ENCODE measurements around the gene TRABD2B.

GRCh38 chr1:47759936-47760629, 237.1 kb downstream of the TRABD2B start:
- TF ChIP-seq CTCF (IDR thresholded peaks at IDR 0.05; ENCODE audit: low read depth, low read length, poor library complexity, severe bottlenecking) (no peak), EZH2phosphoT487 (IDR thresholded peaks at IDR 0.05; ENCODE audit: borderline replicate concordance, low read length) (no peak)
